Inflammatory macrophage treated with lipopolysaccharide for 4 hours (primary cell): ENCODE results near the gene DCAF8L2.
"Not testable (repeated sequence)": the region's sequence is repeated elsewhere in the genome, so short reads cannot be mapped to it uniquely, and the experiment has no call there.

Experiments
- DNase-seq: peaks from one replicate; pipeline ENCODE4 v3.0.0-alpha.2; 2020

The DCAF8L2 gene

GRCh38 chrX:27590044-27590443 is at the start of gene DCAF8L2:
TSS of gene DCAF8L2 (plus strand) at chrX:27590344. CDS start at chrX:27746896, 156,552 bp downstream.
- no peak for DNase-seq

GRCh38 chrX:27541161-27541560 is 49.0 kb upstream of the DCAF8L2 start:
- DNase-seq = not testable (repeated sequence)

- no peak for DNase-seq
These were observed 41.5 kb upstream of the DCAF8L2 start for GRCh38 chrX:27548624-27549023.

- no peak for DNase-seq
These were observed 40.5 kb upstream of the DCAF8L2 start for GRCh38 chrX:27549688-27550087.

- DNase-seq = peak; percentile 3
These were observed 34.6 kb upstream of the DCAF8L2 start for GRCh38 chrX:27555514-27555913.

GRCh38 chrX:27565992-27566391 is 24.2 kb upstream of the DCAF8L2 start:
- no peak for DNase-seq

- DNase-seq = no peak
These were observed 19.0 kb upstream of the DCAF8L2 start for GRCh38 chrX:27571164-27571563.

GRCh38 chrX:27575565-27575964 is 14.6 kb upstream of the DCAF8L2 start:
- DNase-seq = no peak

GRCh38 chrX:27583976-27584375 is 6.2 kb upstream of the DCAF8L2 start:
- DNase-seq = no peak

- DNase-seq = no peak
These were observed 1.8 kb downstream of the DCAF8L2 start for GRCh38 chrX:27591938-27592337.

- no peak for DNase-seq
These were observed 7.4 kb downstream of the DCAF8L2 start for GRCh38 chrX:27597508-27597907.

- no peak for DNase-seq
These were observed 8.2 kb downstream of the DCAF8L2 start for GRCh38 chrX:27598312-27598711.

GRCh38 chrX:27599928-27600327 is 9.8 kb downstream of the DCAF8L2 start:
- no peak for DNase-seq

GRCh38 chrX:27600686-27601085 is 10.5 kb downstream of the DCAF8L2 start:
- no peak for DNase-seq

- no peak for DNase-seq
These were observed 18.5 kb downstream of the DCAF8L2 start for GRCh38 chrX:27608671-27609070.

GRCh38 chrX:27619459-27619858 is 29.3 kb downstream of the DCAF8L2 start:
- DNase-seq = no peak

GRCh38 chrX:27619975-27620374 is 29.8 kb downstream of the DCAF8L2 start:
- DNase-seq = no peak

- no peak for DNase-seq
These were observed 32.7 kb downstream of the DCAF8L2 start for GRCh38 chrX:27622883-27623282.

GRCh38 chrX:27626066-27626465 is 35.9 kb downstream of the DCAF8L2 start:
- DNase-seq = no peak

- no peak for DNase-seq
These were observed 43.2 kb downstream of the DCAF8L2 start for GRCh38 chrX:27633328-27633727.

- no peak for DNase-seq
These were observed 66.4 kb downstream of the DCAF8L2 start for GRCh38 chrX:27656581-27656980.

- no peak for DNase-seq
These were observed 70.7 kb downstream of the DCAF8L2 start for GRCh38 chrX:27660878-27661277.

- DNase-seq = no peak
These were observed 81.1 kb downstream of the DCAF8L2 start for GRCh38 chrX:27671234-27671633.

GRCh38 chrX:27674491-27674890 is 84.3 kb downstream of the DCAF8L2 start:
- no peak for DNase-seq

GRCh38 chrX:27675493-27675892 is 85.3 kb downstream of the DCAF8L2 start:
- no peak for DNase-seq

GRCh38 chrX:27679281-27679680 is 89.1 kb downstream of the DCAF8L2 start:
- DNase-seq = no peak
